ENCODE data around the gene FOSL1.

FOSL1 gene

GRCh38 chr11:65843811-65844210, 56.4 kb downstream of the FOSL1 start:
- no peak for DNase-seq (ENCODE audit: low read depth)
- no peak overlapping the region for H3K4me3 ChIP-seq (ENCODE audit: low read depth, low read length)

GRCh38 chr11:65842144-65842543, 58.0 kb downstream of the FOSL1 start:
- DNase-seq (ENCODE audit: low read depth): no peak
- no peak overlapping the region for H3K4me3 ChIP-seq (ENCODE audit: low read depth, low read length)
